Neural cell (in vitro differentiated cells): ENCODE measurements around the gene ART1. TPM values are rescaled to one million over a fixed set of nuclear protein-coding genes. Genes with fewer than 3 reads are reported as not detected.

Experiments used
- H2AFZ ChIP-seq: fragments of 200-600, 300-800 bp; sonication (generic), shearing (Covaris generic); 2 replicates; pipeline ENCODE4 v1.6.0; 2014; ENCODE audit warnings: low read depth, mild to moderate bottlenecking, antibody characterized with exemption, low read length, moderate library complexity
- H3F3A ChIP-seq: fragments of 200-600 bp; shearing (Covaris generic); 2 replicates; pipeline ENCODE4 v1.6.1; 2016; ENCODE audit warnings: mild to moderate bottlenecking, moderate library complexity, mixed read lengths, antibody characterized with exemption, low read length; ENCODE audit not compliant: insufficient read depth, poor library complexity, severe bottlenecking
- H3K27ac ChIP-seq: fragments of 200-600, 300-800 bp; sonication (generic), shearing (Covaris generic); 2 replicates; pipeline ENCODE4 v1.5.1; 2014; ENCODE audit warnings: mild to moderate bottlenecking, low read length, moderate library complexity
- H3K27me3 ChIP-seq: fragments of 300-800, 200-600 bp; sonication (generic), shearing (Covaris generic); 2 replicates; pipeline ENCODE4 v1.6.0; 2014; ENCODE audit warnings: mild to moderate bottlenecking, low read depth, low read length, moderate library complexity; ENCODE audit not compliant: insufficient read depth
- H3K36me3 ChIP-seq: fragments of 300-800, 200-600 bp; sonication (generic), shearing (Covaris generic); 2 replicates; pipeline ENCODE4 v1.5.1; 2014; ENCODE audit warnings: mild to moderate bottlenecking, antibody characterized with exemption, low read length, moderate library complexity; ENCODE audit not compliant: insufficient read depth
- H3K4me2 ChIP-seq: fragments of 300-800, 200-600 bp; sonication (generic), shearing (Covaris generic); 2 replicates; pipeline ENCODE4 v1.6.0; 2014; ENCODE audit warnings: mild to moderate bottlenecking, low read length
- H3K4me3 ChIP-seq: fragments of 300-800, 200-600 bp; sonication (generic), shearing (Covaris generic); 2 replicates; pipeline ENCODE4 v1.5.1; 2014; ENCODE audit warnings: mild to moderate bottlenecking, low read length, moderate library complexity
- H3K79me2 ChIP-seq: fragments of 200-600 bp; shearing (Covaris generic); replicated peaks from 2 replicates; pipeline ENCODE4 v1.6.0; 2014; ENCODE audit warnings: mild to moderate bottlenecking, low read length, moderate library complexity; ENCODE audit not compliant: insufficient read depth
- H3K9ac ChIP-seq: fragments of 300-800, 200-600 bp; sonication (generic), shearing (Covaris generic); 2 replicates; pipeline ENCODE4 v1.6.1; 2016; ENCODE audit warnings: mild to moderate bottlenecking, low read length, mixed read lengths
- H3K9me2 ChIP-seq: fragments of 200-600 bp; shearing (Covaris generic); 2 replicates; pipeline ENCODE4 v1.6.1; 2016; ENCODE audit warnings: mild to moderate bottlenecking, low read length, mixed read lengths; ENCODE audit not compliant: insufficient read depth
- H3K9me3 ChIP-seq: fragments of 200-600, 300-800 bp; sonication (generic), shearing (Covaris generic); 2 replicates; pipeline ENCODE4 v1.6.1; 2016; ENCODE audit warnings: mild to moderate bottlenecking, mixed run types, low read length, moderate library complexity, mixed read lengths
- H4K20me1 ChIP-seq: fragments of 200-600 bp; shearing (Covaris generic); 2 replicates; pipeline ENCODE4 v1.6.1; 2016; ENCODE audit warnings: mild to moderate bottlenecking, mixed run types; ENCODE audit not compliant: insufficient read depth
- CTCF ChIP-seq: fragments of 450-650 bp; IDR thresholded peaks from 2 replicates; pipeline ENCODE4 v1.5.1; 2014; ENCODE audit warnings: antibody characterized with exemption, mild to moderate bottlenecking, moderate library complexity; ENCODE audit not compliant: poor library complexity, severe bottlenecking
- EP300 ChIP-seq: fragments of 450-650 bp; conservative IDR thresholded peaks from 2 replicates; pipeline ENCODE4 v1.6.1; 2014; ENCODE audit warnings: antibody characterized with exemption, mild to moderate bottlenecking, moderate library complexity; ENCODE audit not compliant: poor library complexity, severe bottlenecking
- EZH2 ChIP-seq: fragments of 200-600, 300-800 bp; shearing (Covaris generic), sonication (generic); IDR thresholded peaks from 2 replicates; pipeline ENCODE4 v1.6.1; 2014; ENCODE audit warnings: antibody characterized with exemption, low read length, borderline replicate concordance, mild to moderate bottlenecking; ENCODE audit not compliant: insufficient read depth, poor library complexity, severe bottlenecking
- MXI1 ChIP-seq: fragments of 450-650 bp; conservative IDR thresholded peaks from 2 replicates; pipeline ENCODE4 v1.6.1; 2014; ENCODE audit warnings: antibody characterized with exemption, mild to moderate bottlenecking; ENCODE audit not compliant: poor library complexity, severe bottlenecking
- POLR2AphosphoS5 ChIP-seq: IDR thresholded peaks from 2 replicates; pipeline ENCODE4 v1.6.1; 2012
- RAD21 ChIP-seq: fragments of 450-650 bp; conservative IDR thresholded peaks from 2 replicates; pipeline ENCODE4 v1.6.1; 2014; ENCODE audit warnings: antibody characterized with exemption, mild to moderate bottlenecking, moderate library complexity
- REST ChIP-seq: IDR thresholded peaks from 2 replicates; pipeline ENCODE4 v1.6.1; 2012; ENCODE audit warnings: borderline replicate concordance
- SMC3 ChIP-seq: fragments of 450-650 bp; conservative IDR thresholded peaks from 2 replicates; pipeline ENCODE4 v1.6.1; 2014; ENCODE audit warnings: antibody characterized with exemption, mild to moderate bottlenecking, moderate library complexity; ENCODE audit not compliant: poor library complexity
- TAF1 ChIP-seq: IDR thresholded peaks from 2 replicates; pipeline ENCODE4 v1.6.1; 2012; ENCODE audit warnings: low read depth
- polyA plus RNA-seq: library from polyadenylated mRNA; depleted of rRNA; stranded (reverse); fragments of >200 nt; gene quantifications from 2 replicates; pipeline ENCODE4 v1.2.3, GENCODE V29; 2014

ART1 gene
- polyA plus RNA-seq, 1 donor from 2014 or later: not detected

- Histone ChIP-seq H3K4me3 (no peak overlapping the region), H3K36me3 (peaks cover 7% of the 10 kb centered on the region), H4K20me1 (no peaks in the 10 kb centered on the region), H3K9me2 (no peaks in the 10 kb centered on the region), H3K27ac (no peak overlapping the region), H2AFZ (no peak overlapping the region), H3K27me3 (no peaks in the 10 kb centered on the region), H3F3A (no peaks in the 10 kb centered on the region), H3K9ac (no peak overlapping the region), H3K4me2 (no peak overlapping the region), H3K79me2 (no peaks in the 10 kb centered on the region), H3K9me3 (no peaks in the 10 kb centered on the region)
- TF ChIP-seq EP300: no peak
- TF ChIP-seq TAF1: no peak
- no peak for TF ChIP-seq POLR2AphosphoS5
- no peak for TF ChIP-seq RAD21
- TF ChIP-seq REST: no peak
- no peak for TF ChIP-seq SMC3
- TF ChIP-seq CTCF: no peak
- TF ChIP-seq EZH2: no peak
- no peak for TF ChIP-seq MXI1
These were observed 21.1 kb downstream of the ART1 start for GRCh38 chr11:3666023-3666530.

GRCh38 chr11:3667149-3668035 lies 22.5 kb downstream of the ART1 start:
- H4K20me1 ChIP-seq: no peaks in the 10 kb centered on the region
- TF ChIP-seq POLR2AphosphoS5: no peak
- no peak for TF ChIP-seq CTCF
- TF ChIP-seq SMC3: no peak
- no peak for TF ChIP-seq EP300
- TF ChIP-seq RAD21: no peak
- no peak for TF ChIP-seq REST
- no peak for TF ChIP-seq EZH2
- TF ChIP-seq MXI1: no peak
- no peak for TF ChIP-seq TAF1

More at GRCh38 chr11:3667149-3668035, 22.5 kb downstream of the ART1 start:
- Histone ChIP-seq H3K27ac (no peak overlapping the region), H3F3A (no peaks in the 10 kb centered on the region), H3K4me2 (no peak overlapping the region), H3K9me3 (no peaks in the 10 kb centered on the region), H2AFZ (no peak overlapping the region), H3K4me3 (no peak overlapping the region), H3K9ac (no peak overlapping the region), H3K9me2 (no peaks in the 10 kb centered on the region), H3K79me2 (no peaks in the 10 kb centered on the region), H3K36me3 (peaks cover 7% of the 10 kb centered on the region), H3K27me3 (no peaks in the 10 kb centered on the region)
